LNCAP (cell line): ENCODE results near the gene PHF23.

Source experiments
- TF ChIP-seq, protein P1 (sequence below): fragments of 450-650 bp; IDR thresholded peaks from 2 replicates; pipeline ENCODE4 v1.5.1; 2017; ENCODE audit warnings: mild to moderate bottlenecking

PHF23 gene

DNA sequence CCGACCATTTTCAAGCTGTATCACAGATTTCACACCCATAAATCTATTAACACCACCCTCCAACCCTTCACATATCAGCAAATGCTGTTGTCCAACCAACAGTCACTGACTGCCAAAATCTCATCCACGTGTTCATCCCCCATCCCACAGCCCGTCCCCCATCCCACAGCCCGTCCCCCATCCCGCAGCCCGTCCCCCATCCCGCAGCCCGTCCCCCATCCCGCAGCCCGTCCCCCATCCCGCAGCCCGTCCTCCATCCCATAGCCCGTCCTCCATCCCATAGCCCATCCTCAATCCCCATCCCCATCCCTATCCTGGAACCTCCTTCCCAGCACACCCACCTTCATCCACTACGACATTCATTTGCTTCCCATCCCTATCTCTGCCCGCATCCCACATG, 33.7 kb downstream of the PHF23 start:
- TF ChIP-seq, protein P1, sequence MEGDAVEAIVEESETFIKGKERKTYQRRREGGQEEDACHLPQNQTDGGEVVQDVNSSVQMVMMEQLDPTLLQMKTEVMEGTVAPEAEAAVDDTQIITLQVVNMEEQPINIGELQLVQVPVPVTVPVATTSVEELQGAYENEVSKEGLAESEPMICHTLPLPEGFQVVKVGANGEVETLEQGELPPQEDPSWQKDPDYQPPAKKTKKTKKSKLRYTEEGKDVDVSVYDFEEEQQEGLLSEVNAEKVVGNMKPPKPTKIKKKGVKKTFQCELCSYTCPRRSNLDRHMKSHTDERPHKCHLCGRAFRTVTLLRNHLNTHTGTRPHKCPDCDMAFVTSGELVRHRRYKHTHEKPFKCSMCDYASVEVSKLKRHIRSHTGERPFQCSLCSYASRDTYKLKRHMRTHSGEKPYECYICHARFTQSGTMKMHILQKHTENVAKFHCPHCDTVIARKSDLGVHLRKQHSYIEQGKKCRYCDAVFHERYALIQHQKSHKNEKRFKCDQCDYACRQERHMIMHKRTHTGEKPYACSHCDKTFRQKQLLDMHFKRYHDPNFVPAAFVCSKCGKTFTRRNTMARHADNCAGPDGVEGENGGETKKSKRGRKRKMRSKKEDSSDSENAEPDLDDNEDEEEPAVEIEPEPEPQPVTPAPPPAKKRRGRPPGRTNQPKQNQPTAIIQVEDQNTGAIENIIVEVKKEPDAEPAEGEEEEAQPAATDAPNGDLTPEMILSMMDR, result no peak

DNA sequence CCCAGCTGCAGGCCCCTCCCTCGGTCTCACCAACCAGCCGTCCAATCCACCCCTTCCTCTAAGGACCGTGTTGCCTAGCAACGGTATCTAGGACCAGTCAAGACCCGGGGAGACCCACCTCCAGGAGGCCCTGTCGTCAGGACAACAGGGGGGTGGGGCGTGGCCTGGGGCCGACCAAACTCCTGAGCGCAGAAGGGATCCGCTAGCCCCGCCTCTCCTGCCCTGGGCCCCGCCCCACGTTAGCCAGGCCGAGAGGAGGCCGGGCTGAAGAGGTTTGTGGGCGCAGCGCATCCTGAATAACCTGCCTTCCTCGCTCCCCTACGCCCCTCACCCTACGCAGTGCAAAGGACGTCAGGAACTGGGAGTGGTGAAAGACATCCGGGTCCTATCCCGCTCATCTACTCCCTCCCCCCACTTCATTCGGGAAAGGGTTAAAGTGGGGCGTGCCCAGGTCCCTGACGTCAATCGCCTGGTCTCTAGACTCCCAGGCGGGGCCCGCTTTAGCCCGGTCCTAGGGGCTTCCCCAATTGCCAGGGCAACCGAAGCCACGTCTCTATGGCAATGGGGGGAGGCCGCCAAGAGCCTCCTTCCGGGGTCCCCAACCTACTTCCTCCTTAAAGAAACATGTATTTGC, 34.3 kb downstream of the PHF23 start:
- TF ChIP-seq, protein P1, result no peak

DNA sequence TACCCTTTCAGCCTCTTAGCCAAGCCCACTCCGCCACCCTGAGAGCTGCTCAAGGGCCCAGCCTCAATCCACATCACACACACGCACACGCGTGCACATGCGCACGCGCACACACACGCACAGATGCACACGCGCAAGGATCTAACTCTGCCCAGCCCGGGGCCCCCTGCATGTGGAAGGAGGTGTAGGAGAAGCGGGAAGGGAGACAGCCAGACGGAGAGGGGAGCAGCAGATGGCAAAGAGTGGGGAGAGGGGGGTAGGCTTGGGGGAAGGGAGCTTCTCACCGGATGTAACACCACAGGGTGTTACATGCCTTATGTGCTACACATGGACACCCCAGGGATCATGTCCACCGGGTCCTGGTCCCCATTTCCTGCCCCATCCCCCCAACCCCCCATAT, 34.9 kb downstream of the PHF23 start:
- TF ChIP-seq, protein P1, result no peak

DNA sequence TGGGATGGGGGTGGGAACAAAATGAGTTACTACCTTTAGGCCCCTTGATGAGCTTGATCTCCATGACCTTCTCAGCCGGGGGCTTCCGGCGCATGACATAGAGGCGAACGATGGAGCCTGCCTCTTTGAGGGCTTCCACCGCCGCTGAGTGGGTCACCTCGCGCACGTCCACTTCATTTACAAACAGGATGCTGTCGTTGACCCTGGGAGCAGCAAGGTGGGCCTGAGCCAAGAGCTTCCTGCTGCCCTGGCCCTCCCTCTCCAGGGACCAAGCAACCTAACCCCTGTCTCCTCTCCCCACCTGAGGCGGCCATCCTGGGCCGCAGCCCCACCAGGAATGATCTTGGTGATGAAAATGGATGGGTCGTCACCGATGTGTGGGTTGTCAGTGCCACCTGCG, 35.9 kb downstream of the PHF23 start:
- TF ChIP-seq, protein P1, result no peak

DNA sequence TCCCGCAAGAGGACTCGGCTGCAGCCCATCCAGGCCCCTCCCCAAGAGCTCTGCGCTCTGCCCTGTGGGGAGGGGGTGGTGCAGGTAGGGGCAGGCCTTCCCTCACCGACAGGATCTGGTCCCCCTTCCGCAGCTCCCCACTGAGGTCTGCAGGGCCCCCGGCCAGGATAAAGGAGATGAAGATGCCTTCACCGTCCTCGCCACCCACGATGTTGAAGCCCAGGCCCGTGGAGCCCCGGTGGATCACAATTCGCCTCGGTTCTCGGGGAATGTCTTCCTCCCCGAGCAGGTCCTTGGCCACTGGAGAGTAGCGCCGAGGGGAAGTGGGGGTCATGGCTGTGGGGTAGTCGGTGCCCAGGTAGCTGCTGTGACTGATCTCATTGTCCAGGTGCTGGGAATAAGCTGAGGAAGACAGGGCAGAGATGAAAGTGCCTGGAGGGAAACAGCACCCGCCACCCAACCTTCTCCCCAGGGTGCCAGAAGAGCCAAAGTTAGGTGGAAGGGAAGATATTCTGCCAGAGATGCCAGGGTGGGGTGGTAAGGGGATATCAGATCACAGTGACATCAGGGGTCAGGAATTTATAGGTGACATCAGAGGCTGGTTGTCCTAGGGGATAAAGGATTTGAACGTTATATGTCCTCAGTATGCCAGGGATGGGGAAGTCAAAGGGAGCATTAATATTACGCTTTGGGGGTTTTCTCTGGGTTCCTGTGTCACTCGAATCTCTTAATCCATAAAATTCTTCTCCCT, 42.4 kb downstream of the PHF23 start:
- TF ChIP-seq, protein P1, result no peak

DNA sequence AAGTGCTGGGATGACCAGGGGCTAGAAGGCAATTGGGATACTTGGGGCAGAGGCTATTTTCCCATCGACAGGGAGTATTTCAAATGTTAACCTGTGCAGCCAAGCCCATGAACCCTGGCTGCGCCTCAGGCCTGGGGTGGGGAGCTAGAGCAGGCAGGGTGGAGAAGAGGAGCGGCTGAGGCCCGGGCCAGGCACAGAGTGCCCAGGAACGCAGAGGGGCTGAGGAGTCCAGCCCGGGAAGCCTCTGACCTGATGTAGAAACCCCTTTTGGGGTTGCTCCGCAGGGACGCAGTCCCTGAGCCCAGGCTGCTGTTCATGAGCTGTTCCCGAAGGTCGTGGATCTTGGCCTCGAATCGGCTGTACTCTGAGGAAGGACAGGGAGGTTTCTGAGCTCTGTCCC, 43.3 kb downstream of the PHF23 start:
- TF ChIP-seq, protein P1, result no peak

DNA sequence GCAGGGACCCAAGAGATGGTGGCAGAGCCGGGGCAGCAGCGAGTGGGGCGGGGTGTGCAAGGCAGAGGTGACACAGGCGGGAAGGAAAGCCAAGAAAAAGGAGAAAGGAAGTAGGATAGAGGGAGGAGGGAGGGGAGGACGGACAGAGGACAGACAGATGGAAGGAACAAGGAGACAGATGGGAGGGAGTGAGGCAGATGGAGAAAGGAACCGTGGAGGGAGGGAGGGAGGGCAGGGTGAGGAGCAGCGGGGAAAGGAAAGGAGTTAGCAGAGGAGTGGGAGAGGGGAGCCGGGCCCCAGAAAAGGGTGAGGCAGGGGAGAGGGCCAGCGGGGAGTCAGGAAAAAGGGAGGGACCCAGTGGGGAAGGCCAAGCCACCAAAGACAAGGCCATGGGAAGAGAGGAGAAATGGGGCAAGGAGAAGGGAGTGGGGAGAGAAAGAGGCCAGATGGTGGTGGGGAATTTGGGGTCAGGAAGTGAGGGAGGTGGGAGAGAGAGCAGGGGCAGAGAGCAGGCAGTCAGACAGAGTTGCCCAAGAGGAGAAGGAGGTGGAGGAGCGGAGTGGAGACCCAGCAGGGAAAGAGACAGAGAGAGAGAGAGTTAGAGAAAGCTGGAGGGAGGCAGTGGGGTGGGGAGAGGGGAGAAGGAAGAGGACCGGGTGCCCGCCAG, 46.9 kb downstream of the PHF23 start:
- TF ChIP-seq, protein P1, result no peak
